GF-D8 (cell line): ENCODE results near the gene EDEM2.
A peak's percentile ranks its signal among the peaks of the same experiment; 100 is the strongest.
"Not testable (repeated sequence)": the region's sequence is repeated elsewhere in the genome, so short reads cannot be mapped to it uniquely, and the experiment has no call there.

Source experiments
- DNase-seq: peaks from one replicate; lab custom pipeline; 2025; lab: John Stamatoyannopoulos, UW

Gene EDEM2

DNA sequence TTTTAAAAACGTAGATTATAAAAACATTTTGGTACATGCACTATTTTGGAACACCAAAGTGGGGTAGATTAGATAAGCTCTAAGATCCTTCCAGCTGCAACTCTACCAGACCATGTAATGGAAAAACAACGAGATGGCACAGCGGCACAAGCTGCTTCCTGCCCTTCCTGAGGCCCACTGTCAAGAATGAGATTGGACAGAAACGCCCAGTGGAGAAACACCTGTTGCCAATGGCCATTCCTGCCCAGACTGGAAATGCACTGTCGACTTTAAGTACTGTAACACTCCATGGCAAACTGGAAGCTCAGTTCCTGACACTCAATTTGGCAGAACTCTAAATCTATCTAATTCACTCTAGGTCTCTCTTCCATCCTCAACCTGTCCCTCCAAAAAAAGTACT, 21.4 kb downstream of the EDEM2 start:
- DNase-seq, result no peak

DNA sequence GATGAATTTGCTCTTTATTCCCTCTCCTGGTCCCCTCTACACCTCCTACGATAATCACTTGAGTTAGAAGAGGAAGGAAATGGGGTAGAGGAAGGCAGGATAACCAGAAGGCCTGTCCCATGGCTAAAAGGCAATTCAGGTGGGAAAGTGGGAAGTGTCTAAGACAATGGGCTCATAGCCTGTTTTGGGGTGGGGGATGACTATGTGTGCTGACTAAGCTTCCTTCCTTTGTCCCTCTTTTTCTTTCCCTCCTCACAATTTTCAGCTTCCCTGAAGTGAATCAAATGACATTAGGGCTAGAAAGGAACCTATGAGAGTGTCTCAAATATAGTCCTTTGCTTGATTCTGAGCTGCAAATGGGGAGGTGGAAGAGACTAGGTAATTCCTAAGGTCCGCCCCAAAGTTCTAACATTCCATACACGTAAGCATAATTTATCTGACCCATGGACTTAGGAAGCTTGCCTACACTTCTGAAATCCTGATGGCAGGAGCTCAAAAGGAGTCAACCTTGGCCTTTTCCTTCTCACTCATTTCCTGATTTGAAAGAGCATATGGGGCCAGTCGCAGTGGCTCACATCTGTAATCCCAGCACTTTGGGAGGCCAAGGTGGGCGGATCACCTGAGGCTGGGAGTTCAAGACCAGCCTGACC, 24.3 kb downstream of the EDEM2 start:
- no peak for DNase-seq

DNA sequence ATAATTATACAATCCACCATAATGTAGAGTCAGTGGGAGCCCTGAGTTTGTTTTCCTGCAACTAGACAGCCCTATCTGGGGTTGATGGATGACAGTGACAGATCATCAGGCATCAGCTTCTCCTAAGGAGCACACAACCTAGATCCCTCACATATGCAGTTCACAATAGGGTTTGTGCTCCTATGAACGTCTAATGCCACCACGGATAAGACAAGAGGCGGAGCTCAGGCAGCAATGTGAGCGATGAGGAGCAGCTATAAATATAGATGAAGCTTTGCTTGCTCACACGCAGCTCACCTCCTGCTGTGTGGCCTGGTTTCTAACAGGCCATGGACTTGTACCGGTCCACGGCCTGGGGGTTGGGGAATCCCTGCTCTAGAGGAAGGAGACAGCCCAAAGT, 25.9 kb downstream of the EDEM2 start:
- DNase-seq, result no peak

DNA sequence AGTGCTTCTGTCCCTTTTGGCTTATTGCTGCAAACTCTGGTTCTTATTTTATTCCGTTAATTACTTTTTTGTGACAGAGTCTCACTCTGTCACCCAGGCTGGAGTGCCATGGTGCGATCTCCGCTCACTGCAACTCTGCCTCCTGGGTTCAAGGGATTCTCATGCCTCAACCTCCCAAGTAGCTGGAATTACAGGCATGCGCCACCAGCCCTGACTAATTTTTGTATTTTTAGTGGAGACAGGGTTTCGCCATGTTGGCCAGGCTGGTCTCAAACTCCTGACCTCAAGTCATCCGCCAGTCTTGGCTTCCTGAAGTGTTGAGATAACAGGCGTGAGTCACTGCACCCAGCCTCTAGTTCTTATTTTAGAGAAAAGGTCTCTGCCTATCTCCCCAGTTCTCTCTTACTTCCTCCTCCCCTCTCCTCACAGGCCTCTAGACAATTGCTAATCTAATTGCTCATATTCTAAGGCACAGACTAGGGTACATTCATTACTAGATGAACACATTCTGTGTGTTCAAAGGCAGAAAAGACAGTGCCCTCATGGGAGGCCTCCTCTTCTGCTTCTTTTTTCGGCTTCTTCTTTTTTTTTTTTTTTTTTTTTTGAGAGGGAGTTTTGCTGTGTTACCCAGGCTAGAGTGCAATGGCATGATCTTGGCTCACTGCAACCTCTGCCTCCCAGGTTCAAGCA, 27.0 kb downstream of the EDEM2 start:
- DNase-seq, result peak; percentile 15

DNA sequence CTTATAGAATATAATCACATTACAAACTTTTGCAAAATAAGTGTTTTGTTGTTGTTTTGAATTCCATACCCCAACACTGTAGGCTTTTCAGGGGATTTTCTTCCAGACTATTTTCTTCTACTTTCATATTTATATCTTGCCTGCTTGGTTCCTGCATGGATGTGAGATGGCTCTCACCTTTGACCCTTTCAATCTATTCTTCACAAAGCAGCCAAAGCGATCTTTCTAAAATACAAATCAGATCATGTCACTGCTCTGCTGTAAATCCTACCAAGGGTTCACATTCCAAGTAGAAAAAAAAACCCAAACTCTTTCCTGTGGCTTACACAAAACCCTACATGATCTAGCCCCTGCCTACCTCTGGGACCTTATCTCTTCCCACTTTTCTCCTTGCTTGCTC, 29.5 kb downstream of the EDEM2 start:
- no peak for DNase-seq

DNA sequence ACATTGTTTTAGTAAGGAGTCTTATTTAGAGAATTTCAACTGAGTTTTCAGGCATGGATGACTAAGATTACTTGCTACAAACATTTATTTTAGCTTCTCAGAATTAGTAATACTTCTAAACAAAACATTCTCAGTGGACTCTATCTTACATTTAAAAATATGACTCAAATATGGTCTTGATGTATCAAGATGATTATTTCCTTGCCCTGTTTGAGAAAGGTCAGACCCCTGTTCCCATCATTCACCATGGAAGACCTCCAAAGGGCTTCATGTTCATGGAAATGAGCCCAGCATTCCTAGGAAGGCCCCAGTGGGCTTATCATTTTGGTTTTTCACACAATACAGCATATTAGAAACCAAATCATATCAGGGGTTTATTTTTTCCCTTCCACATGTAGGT, 29.9 kb downstream of the EDEM2 start:
- no peak for DNase-seq

DNA sequence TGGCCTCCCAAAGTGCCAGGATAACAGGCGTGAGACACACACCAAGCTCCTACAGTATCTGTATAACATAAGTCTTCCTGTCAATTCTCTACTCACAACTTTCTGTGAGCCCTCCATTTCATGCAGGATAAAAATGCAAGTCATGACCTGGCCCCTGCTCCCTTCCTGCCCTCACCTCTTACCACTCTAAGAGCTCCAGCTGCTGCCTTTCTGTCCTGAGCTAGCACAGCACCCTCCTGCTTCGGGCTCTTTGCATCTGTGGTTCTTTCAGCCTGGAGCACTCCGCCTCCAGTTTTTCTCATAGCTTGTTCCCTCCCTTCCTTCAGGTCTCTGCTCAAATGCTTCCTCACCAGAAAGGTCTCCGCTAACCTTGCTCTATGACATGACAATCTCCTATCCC, 30.9 kb downstream of the EDEM2 start:
- no peak for DNase-seq

DNA sequence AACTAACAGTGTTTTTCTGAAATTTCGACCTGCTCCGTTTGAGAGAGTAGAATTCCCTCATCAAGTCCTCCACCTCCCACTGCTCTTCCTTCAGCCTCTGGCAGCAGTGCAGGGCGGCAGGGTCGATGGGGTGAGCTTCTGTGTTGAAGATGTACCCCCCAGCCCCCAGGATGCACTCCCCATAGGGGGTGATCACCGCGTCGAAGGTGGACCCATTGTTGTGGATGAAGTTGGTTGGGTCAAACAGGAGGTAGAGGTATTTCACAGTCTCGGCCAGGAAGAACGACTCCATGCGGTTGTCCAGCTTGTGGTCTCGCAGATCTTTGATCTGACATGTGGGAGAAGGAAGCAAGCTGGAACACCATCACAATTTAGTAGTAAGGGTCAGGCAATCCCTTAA, 31.5 kb downstream of the EDEM2 start:
- DNase-seq, result no peak

DNA sequence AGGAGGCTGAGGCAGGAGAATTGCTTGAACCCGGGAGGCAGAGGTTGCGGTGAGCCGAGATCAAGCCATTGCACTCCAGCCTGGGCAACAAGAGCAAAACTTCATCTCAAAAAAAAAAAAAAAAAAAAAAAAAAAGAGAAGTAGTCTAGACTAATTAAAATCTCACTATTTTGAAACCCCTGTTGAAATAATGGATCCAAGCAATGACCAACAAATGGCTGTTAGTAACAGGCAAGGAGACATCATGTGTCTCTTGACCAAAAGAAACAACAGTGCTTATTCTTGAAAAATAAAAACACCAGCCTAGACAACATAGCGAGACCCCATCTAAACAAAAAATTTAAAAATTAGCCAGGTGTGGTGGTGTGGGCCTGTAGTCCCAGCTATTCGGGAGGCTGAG, 34.9 kb downstream of the EDEM2 start:
- DNase-seq, result not testable (repeated sequence)

DNA sequence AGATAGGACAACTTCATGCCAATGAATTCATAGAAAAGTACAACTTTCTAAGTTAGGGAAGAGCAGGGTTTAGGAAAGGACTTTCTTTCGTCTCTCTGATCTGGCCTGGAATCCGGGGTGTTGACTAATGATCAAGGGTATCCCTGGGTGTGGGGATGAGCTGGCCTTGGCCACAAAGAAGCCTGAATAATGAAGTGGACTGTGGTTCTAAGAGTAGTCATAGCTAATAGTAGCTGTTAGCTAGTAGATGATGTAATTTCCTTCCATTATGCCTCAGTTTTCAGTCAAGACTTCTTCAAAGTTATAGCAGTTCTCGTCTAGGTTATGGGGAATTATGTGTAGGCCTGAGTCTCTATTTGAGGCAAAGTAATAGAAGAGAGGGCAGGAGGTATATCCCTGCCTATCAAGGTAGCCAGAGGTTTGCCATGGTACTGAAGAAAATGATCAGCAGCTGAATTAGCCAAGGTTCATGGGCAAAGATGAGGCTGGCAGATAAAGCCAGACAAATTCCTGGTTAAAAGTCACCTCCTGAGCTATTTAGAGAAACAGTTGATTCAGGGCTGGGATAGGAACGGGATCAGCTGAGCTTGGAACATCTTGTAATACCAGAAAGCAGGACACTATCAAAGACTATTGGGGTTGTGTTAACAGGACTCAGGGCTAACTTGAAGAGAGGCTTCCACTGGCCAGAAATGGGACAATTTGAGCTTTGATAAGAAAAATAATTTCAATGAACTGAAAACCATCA, 35.8 kb downstream of the EDEM2 start:
- no peak for DNase-seq

DNA sequence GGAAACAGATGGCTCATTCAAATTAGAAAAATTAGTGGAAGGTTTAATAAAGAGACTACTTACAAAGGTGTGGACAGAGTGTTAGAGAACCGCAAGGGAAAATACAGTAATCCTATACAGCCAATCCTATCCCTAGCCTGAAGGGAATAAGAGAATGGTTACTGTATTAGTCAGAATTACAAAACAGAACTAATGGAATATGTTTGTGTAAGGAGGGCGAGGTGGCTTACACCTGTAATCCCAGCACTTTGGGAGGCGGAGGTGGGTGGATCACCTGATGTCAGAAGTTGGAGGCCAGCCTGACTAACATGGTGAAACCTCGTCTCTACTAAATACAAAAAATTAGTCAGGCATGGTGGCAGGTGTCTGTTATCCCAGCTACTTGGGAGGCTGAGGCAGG, 38.2 kb downstream of the EDEM2 start:
- no peak for DNase-seq

DNA sequence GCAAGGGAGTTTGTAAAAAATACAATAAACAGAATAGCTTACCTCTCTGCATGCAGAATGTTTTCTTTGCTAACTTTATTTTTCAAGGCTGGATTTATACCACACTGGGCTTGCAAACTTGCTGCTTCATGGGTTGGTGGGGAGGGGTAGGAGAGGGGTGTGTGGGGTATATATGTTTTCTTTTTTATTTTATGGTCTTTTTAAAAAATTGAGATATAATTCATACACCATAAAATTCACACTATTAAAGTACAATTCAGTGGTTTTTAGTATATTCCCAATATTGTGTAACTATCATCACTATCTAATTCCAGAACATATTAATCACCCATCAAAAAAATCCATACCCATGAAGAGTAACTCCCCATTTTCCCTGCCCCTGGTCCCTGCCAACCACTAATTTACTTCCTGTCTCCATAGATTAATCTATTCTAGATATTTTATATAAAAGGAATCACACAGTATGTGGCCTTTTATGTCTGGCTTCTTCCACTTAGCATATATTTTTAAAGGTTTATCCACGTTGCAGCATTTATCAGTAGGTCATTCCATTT, 40.2 kb downstream of the EDEM2 start:
- no peak for DNase-seq

DNA sequence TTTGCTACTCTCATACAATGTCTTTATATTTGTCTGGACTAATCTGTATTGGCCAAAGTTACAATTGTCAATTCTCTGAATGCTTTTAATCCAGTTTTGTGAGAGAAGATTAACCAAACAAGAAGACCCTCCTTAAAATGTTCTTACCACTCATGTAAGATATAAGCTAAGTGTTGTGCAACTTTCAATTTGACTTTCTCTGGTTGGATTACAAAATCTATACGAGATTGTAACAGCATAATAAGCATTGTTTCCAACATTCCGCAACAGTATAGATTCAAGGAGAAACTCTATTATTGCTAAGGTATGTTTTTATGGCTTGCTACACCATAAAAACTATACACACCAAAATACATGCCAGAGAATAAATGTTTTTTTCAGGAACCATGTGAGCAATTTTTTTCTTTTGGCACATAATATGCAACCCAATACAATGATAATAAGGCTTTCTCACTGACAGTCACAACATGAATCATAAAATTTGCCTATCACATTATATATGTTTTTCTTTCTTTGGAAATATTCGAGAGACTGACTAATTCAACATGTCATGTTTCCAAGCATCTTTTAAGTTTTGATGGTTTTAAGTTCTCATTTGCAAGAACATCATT, 42.3 kb downstream of the EDEM2 start:
- no peak for DNase-seq

DNA sequence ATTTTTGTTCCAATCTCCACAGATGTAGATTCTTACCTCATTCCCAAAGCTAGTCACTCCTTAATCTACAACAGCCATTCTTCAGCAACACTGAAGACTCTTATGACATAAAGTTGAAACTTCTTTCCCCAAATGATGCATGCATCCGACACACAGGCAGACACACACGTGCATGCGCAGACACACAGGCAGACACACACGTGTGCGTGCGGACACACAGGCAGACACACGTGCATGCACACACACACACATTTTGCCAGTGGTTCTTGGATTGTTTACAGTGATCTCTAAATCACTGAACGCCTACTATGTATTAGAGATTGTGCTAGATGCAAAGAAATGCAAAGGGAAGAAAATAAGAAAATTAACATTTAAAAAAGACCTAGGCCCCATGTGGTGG, 45.5 kb downstream of the EDEM2 start:
- DNase-seq, result no peak

DNA sequence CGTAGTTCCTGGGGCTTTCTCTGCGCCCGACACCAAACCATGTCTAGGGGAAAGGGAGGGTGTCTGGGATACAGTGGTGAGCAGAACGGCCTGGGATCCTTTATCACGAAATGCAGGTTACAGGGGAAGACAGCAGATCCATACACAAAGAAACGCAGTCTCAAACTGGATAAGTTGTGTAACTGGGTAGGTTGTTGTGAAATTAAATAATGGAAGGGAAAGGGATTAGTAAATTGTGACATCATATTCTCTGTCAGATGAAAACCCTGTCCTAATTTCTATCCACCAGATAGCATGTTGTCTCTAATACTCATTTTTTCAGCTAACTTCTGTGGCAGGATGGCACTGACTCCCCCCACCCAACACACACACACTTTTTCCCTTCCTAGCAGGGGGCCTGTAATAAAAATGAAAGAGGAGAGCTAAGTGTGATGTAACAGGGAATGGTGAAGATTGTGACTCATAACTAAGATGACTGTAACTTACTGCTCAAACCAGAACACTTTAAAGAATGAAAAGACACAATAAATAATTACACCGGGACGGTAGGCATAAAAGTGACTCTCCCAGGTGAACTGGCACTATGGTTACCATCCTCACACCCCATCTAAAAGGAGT, 53.8 kb downstream of the EDEM2 start:
- DNase-seq, result no peak

DNA sequence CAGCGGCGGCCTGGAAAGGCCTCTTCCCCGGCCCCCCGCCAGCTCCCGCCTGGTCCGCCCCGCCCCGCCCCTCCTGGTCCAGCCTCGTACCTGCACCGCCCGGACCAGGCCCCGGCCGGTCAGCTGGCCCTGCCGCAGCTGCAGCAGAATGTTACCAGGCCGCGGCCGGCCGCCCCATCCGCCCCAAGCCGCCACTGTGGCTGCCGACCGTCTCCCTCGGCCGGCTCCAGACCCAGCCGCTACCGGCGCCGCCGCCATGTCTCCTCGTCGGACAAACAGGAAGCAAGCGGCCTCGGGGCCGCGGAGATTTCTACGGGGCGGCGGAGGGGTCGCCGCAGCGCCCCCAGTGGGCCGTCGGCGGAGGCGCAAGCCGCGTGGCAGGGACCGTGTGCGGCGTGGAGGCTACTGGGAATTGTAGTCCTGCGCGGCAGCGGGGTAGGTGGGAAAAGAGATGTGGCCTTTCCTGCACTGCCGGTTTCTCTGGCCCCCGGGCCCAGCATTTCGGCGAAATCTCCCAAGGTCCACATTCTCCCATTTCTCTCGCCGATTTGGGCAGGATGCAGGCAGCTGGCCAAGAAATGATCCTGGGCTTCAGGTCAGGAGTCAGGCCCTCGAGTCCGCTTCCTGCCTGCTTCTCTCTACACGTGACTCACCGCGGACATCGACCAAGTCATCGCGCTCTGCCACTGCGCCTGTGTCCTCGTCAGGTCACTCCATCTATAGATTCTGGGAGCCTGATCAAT, 54.4 kb downstream of the EDEM2 start, which contains the start of gene TRPC4AP:
Gene TRPC4AP, minus strand, starts transcription at position 284 of the 743 bp plus-strand sequence. Its CDS starts 26 bp downstream, at position 258.
- DNase-seq, result peak; percentile 73

DNA sequence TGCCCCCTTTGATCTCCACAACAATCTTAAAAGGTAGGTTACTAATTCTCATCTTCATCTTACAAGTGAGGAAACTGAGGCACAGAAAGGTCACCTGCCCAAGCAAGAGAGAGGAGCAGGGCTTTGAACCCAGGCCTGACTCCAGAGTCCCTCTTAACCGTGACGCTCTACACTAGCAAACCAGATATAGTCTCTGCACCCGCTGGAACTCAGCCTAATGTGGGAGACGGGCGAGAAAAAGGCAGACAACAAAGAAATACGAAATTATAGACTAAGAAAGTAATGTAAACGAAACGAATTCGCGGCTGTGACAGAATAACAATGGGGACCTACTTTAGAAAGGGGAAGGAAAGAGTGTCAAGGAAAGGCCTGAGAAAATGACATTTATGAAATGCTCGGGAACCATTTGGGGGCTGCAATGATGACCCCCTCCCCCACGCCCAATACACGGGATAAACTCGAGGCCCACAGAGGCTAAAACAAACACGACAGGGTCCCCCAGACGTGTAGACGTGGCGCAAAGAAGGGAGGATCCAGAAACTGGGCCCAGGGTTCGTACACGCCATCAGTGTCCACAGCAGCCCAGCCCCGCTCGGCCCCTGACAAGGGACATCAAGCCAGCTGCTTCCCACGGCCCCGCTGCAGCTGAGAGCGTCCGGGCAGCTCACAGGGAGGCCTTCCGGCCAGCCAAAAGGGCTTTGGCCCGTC, 55.2 kb downstream of the EDEM2 start:
- no peak for DNase-seq

DNA sequence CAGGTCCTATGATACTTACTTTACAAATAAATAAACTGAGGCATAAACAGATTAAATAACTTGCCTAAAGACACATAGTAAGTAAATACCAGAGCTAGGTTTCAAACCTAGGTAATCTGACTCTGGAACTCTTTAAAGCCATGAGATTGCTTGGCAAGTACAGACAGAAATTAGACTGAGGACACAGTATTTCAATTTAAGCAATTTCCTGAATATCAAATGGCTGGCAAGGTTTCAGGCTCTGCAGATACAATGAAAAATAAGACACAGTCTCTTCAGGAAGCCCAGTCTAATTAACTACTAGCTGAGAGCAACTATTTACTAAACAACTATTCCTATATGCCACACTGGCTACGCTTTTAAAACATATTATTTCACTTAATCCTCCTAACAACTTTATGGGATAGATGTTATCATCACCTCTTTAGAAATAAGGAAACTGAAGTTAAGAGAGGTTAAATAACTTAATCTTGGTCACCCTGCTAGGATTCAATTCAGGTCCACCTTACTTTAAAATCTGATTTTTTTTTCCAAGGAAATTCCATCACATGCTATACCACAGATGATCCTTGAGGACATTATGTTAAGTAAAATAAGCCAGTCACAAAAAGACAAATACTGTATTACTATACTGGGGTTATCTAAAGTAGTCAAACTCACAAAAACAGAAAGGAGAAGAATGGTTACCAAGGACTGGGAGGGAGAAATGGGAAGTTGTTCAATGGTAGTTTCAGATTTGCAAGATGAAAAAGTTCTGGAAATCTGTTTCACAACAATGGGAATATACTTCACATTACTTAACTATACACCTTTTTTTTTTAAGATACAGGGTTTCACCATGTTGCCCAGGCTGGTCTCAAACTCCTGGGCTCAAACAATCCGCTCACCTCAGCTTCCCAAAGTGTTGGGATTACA, 58.6 kb downstream of the EDEM2 start:
- peak; percentile 38 for DNase-seq

DNA sequence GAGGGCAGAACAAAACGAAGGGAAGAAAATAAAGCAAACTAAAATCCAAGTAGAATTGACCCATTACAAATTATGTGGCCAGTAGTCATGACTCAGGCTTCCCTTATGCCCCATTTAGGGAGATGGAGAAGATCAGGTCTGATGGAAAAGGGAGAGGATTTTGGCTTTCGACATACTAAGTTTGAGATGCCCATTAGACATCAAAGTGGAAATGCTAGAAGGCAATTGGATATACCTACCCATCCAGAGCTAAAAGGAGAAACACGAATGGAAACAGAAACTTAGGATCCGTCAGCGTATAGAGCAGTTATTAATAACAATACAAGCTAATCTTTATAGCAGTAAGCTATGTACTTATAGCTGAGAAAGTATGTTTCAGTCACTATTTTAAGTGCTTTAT, 59.3 kb downstream of the EDEM2 start:
- no peak for DNase-seq

DNA sequence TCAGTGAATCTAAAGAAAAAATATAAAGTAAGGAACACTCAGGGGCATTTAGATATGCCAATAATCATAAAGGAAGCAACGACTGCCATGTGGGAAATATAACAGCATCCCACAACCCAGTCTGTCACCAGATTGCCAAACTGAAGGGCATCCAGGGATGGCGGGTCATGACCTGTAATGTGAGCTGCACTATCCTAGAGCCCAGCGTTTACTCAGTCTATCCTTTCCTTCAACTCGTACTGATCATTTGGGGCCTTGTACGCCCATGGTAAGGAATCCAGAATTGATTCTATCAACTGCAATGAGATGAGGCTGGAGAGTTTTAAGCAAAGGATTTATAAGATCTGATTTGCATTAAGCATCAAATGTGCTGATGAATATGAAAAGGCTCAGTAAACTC, 59.8 kb downstream of the EDEM2 start:
- DNase-seq, result no peak
